Activated T-cell treated with anti-CD3 and anti-CD28 coated beads, Interleukin-2, amount 50 U/mL, for 72 hours (primary cell): ENCODE measurements around the gene EGR2. TPM values are rescaled to one million over a fixed set of nuclear protein-coding genes. Genes with fewer than 3 reads are reported as not detected.

Source experiments
- ATAC-seq, 2 donors: fragments of 150-1000 bp; cut with Tn5 transposase; replicated peaks in 1 of 2; 2 replicates each; pipeline ENCODE4 v1.10.0; 2021; ENCODE audit warnings: moderate library complexity in 2 of 2, mild to moderate bottlenecking in 1 of 2
- DNase-seq, 2 donors: peaks; one replicate each; pipeline ENCODE4 v3.0.0; 2021 to 2022; ENCODE audit warnings: mixed read lengths in 1 of 2
- H3K27ac Mint-ChIP-seq: one replicate; pipeline ENCODE4 v1.8.0; 2022; ENCODE audit warnings: mild to moderate bottlenecking, moderate library complexity, mixed read lengths
- H3K27me3 Mint-ChIP-seq: one replicate; pipeline ENCODE4 v1.8.0; 2022; ENCODE audit warnings: low read depth, mixed read lengths
- H3K36me3 Mint-ChIP-seq, 2 donors: one replicate each; pipeline ENCODE4 v1.8.0; 2022; ENCODE audit warnings: mixed read lengths in 2 of 2, mild to moderate bottlenecking in 1 of 2; ENCODE audit not compliant: insufficient read depth in 2 of 2
- H3K4me1 Mint-ChIP-seq: one replicate; pipeline ENCODE4 v1.8.0; 2022; ENCODE audit warnings: low read depth, mixed read lengths
- H3K4me3 Mint-ChIP-seq, 2 donors: one replicate each; pipeline ENCODE4 v1.8.0; 2022; ENCODE audit warnings: mild to moderate bottlenecking in 2 of 2, mixed read lengths in 2 of 2, moderate library complexity in 2 of 2
- H3K9me3 Mint-ChIP-seq, 2 donors: one replicate each; pipeline ENCODE4 v1.8.0; 2022; ENCODE audit warnings: mixed read lengths in 2 of 2
- total RNA-seq, 2 donors: library from RNA; stranded (reverse); gene quantifications; one replicate each; pipeline ENCODE4 v1.2.3, GENCODE V29; 2022

Gene EGR2
- 10 to 100 TPM; 64.3 to 76.7 TPM for total RNA-seq

DNA sequence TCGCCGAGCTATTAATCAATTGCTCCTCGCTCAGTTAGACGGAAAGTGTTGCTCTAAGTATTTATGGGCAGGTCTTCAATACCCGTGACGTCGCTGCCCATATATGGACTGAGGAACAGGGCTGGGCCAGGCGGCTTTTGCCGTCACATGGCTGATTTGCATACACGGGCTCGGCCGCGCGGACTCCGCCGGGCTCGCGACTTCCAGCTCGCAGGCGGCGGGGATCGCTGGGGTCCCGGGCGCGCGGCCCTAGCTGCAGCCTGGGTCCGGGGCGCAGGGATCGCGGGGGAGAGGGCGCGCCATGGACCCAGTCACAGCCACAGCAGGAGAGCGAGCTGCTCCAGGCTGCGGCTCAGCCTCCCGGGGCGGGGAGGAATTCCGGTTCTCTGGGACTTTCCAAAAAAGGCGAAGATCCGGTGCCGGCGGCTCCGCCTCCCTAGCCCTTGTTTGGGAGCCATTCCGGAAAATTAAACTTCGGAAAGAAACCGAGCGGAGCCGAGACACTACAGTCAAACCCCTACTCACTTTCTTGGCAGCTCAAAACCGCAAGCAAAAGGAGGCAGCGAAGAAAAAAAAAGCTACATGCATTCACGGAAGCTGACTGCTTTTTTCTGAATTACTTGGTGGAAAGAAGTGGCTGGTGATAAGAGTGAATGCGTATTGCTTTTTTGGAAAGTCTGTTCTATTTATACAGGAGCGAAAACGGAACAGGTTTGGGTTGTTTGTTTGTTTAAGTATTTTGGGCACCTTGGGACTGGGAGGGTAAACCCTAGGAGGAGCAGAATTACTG lies at the start of gene EGR2:
Gene EGR2 (minus strand): TSS at position 36 of the 790 bp plus-strand sequence. CDS start 337 bp downstream, outside the sequence.
- peak within 1 kb of the TSS; percentile 92 for H3K4me3 Mint-ChIP-seq
- H3K27ac Mint-ChIP-seq = peak within 1 kb of the TSS; percentile 99
- H3K4me1 Mint-ChIP-seq = peaks cover 59% of the 10 kb centered on the region
- ATAC-seq (peak; percentile 71 to 72), DNase-seq (peak; percentile 94 to 95)
- H3K27me3 Mint-ChIP-seq = peaks cover 20% of the 10 kb centered on the region
- H3K36me3 Mint-ChIP-seq = peaks cover 28 to 29% of the 10 kb centered on the region in 2 donors
- H3K9me3 Mint-ChIP-seq = no peaks in the 10 kb centered on the region

GRCh38 chr10:62862447-62862846 lies 46.3 kb upstream of the EGR2 start:
- H3K36me3 Mint-ChIP-seq = no peaks in the 10 kb centered on the region
- H3K27ac Mint-ChIP-seq = peak overlapping the region; percentile 21
- no peaks in the 10 kb centered on the region for H3K9me3 Mint-ChIP-seq
- no peak overlapping the region for H3K4me3 Mint-ChIP-seq
- peaks cover 43% of the 10 kb centered on the region for H3K4me1 Mint-ChIP-seq
- DNase-seq (no peak), ATAC-seq (no peak)
- peaks cover 24% of the 10 kb centered on the region for H3K27me3 Mint-ChIP-seq

- DNase-seq (peak in 1 of 2 donors; percentile 25), ATAC-seq (peak; percentile 43 to 57)
- H3K4me3 Mint-ChIP-seq = no peak overlapping the region
- no peaks in the 10 kb centered on the region for H3K9me3 Mint-ChIP-seq
- no peak overlapping the region for H3K27ac Mint-ChIP-seq
- peaks cover 53% of the 10 kb centered on the region for H3K4me1 Mint-ChIP-seq
- no peaks in the 10 kb centered on the region for H3K36me3 Mint-ChIP-seq
- H3K27me3 Mint-ChIP-seq = peaks cover 15% of the 10 kb centered on the region
Measured at GRCh38 chr10:62861507-62861906, 45.3 kb upstream of the EGR2 start.

- Mint-ChIP-seq H3K9me3 (no peaks in the 10 kb centered on the region), H3K27ac (no peak overlapping the region), H3K4me1 (peaks cover 58% of the 10 kb centered on the region), H3K36me3 (no peaks in the 10 kb centered on the region), H3K4me3 (peak overlapping the region in 1 of 2 donors; percentile 4), H3K27me3 (peaks cover 15% of the 10 kb centered on the region)
- ATAC-seq (no peak), DNase-seq (no peak)
Measured at GRCh38 chr10:62860946-62861345, 44.8 kb upstream of the EGR2 start.

DNA sequence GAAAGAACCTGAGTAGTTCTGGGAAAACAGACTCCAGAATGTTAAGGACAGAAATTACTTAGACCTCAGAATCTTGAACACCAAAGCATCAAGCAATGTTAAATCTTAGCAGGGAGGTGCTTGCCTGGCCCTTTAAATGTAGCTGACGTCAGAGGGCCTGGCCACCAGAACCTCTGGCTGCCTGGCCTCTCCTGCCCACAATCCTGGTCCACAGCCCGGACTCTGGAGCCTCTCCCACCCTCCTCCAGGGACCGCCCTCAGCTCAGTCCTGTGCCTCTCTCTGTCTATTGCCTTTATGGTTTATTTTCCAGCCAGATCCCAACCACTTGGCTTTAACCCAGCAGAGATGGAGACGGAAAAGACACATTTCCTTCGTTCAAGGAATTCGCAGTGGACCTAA lies 42.2 kb upstream of the EGR2 start:
- Mint-ChIP-seq H3K27ac (no peak overlapping the region), H3K4me1 (peaks cover 74% of the 10 kb centered on the region)

DNA sequence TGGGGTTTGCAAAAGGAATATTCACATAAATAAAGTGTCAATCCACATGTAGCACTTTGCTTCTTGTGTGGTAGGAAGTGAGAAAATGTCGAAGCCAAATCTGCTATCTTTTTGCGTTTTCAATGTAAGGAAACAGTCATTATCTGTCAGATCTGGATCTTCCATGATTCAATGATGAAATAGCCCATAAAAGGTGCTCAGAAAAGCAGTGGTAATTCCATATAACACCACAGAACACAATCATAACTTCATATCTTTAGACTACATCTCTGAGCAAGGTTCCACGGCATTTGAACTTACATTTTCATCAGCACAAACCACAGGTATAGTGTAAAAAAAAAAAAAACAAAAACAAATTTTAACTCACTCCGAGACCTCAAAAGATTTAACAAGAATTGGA lies 39.9 kb upstream of the EGR2 start:
- peak overlapping the region; percentile 78 for H3K27ac Mint-ChIP-seq
- H3K36me3 Mint-ChIP-seq = no peaks in the 10 kb centered on the region
- no peaks in the 10 kb centered on the region for H3K9me3 Mint-ChIP-seq
- H3K4me3 Mint-ChIP-seq = peak overlapping the region; percentile 38 to 46
- ATAC-seq (peak; percentile 63 to 69), DNase-seq (no peak)
- H3K27me3 Mint-ChIP-seq = peaks cover 6% of the 10 kb centered on the region
- peaks cover 76% of the 10 kb centered on the region for H3K4me1 Mint-ChIP-seq

More for the DNA sequence above, 42.2 kb upstream of the EGR2 start:
- Mint-ChIP-seq H3K4me3 (no peak overlapping the region), H3K36me3 (no peaks in the 10 kb centered on the region), H3K9me3 (no peaks in the 10 kb centered on the region), H3K27me3 (peaks cover 12% of the 10 kb centered on the region)
- DNase-seq (no peak), ATAC-seq (no peak)

- DNase-seq = peak; percentile 69 to 78
- Mint-ChIP-seq H3K27me3 (peaks cover 8% of the 10 kb centered on the region), H3K27ac (peak overlapping the region; percentile 80), H3K9me3 (peaks cover 0 to 4% of the 10 kb centered on the region in 2 donors), H3K4me3 (peak overlapping the region; percentile 67 to 68), H3K36me3 (peaks cover 2 to 3% of the 10 kb centered on the region in 2 donors), H3K4me1 (peaks cover 71% of the 10 kb centered on the region)
- ATAC-seq = peak; percentile 56 to 64
Measured at GRCh38 chr10:62853710-62854109, 37.5 kb upstream of the EGR2 start.

- ATAC-seq (peak; percentile 51 to 59), DNase-seq (peak; percentile 64 to 69)
- Mint-ChIP-seq H3K36me3 (peaks cover 3 to 7% of the 10 kb centered on the region in 2 donors), H3K4me3 (peak overlapping the region; percentile 67 to 68), H3K27ac (peak overlapping the region; percentile 80), H3K9me3 (peaks cover 3 to 4% of the 10 kb centered on the region in 2 donors), H3K4me1 (peaks cover 71% of the 10 kb centered on the region), H3K27me3 (peaks cover 7% of the 10 kb centered on the region)
Measured at GRCh38 chr10:62852961-62853702, 37.0 kb upstream of the EGR2 start.

- DNase-seq (peak in 1 of 2 donors; percentile 25), ATAC-seq (no peak)
- Mint-ChIP-seq H3K4me1 (peaks cover 58% of the 10 kb centered on the region), H3K27me3 (peaks cover 7% of the 10 kb centered on the region), H3K4me3 (no peak overlapping the region), H3K36me3 (peaks cover 12 to 20% of the 10 kb centered on the region in 2 donors), H3K9me3 (peaks cover 4 to 11% of the 10 kb centered on the region in 2 donors), H3K27ac (no peak overlapping the region)
Measured at GRCh38 chr10:62851442-62851841, 35.3 kb upstream of the EGR2 start.

GRCh38 chr10:62850646-62851045 lies 34.5 kb upstream of the EGR2 start:
- Mint-ChIP-seq H3K36me3 (peaks cover 13 to 21% of the 10 kb centered on the region in 2 donors), H3K4me1 (peaks cover 52% of the 10 kb centered on the region), H3K9me3 (peaks cover 4 to 12% of the 10 kb centered on the region in 2 donors), H3K27me3 (peaks cover 7% of the 10 kb centered on the region), H3K27ac (no peak overlapping the region), H3K4me3 (no peak overlapping the region)
- ATAC-seq (no peak), DNase-seq (no peak)

DNA sequence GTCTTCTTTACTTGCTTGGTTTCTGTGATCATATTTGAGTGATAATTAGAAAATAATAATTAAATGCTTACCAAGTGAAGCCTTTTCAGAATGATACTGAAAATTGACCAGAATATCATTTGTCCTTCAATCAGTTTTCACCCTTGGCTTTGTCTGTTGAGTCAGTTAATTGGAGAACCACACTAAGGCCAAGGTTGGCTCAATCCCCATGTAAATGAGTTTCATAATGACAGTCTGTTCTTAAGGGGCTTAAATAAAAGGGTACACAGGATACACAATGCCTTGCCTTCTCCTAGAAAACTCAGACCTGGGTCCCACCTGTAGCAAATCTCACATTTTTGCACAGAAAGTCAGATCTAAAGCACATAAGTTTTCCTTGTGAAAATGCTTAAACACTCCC lies 31.3 kb upstream of the EGR2 start:
- Mint-ChIP-seq H3K9me3 (peaks cover 6 to 12% of the 10 kb centered on the region in 2 donors), H3K4me1 (peaks cover 54% of the 10 kb centered on the region), H3K36me3 (peaks cover 13 to 21% of the 10 kb centered on the region in 2 donors), H3K27ac (no peak overlapping the region), H3K27me3 (peaks cover 18% of the 10 kb centered on the region), H3K4me3 (no peak overlapping the region)
- ATAC-seq (no peak), DNase-seq (no peak)

GRCh38 chr10:62844280-62845011 lies 28.3 kb upstream of the EGR2 start:
- Mint-ChIP-seq H3K27me3 (peaks cover 35% of the 10 kb centered on the region), H3K4me1 (peaks cover 38% of the 10 kb centered on the region), H3K27ac (peak overlapping the region; percentile 2), H3K4me3 (peak overlapping the region; percentile 27 to 45), H3K9me3 (peaks cover 6 to 12% of the 10 kb centered on the region in 2 donors), H3K36me3 (peaks cover 13 to 21% of the 10 kb centered on the region in 2 donors)
- ATAC-seq (peak; percentile 77 to 85), DNase-seq (peak in 1 of 2 donors; percentile 41)
